HG03097 (cell line): ENCODE measurements around the gene CFAP99.
"Not testable (repeated sequence)": the region's sequence is repeated elsewhere in the genome, so short reads cannot be mapped to it uniquely, and the experiment has no call there.

Experiments
- ATAC-seq: cut with Tn5 transposase; IDR thresholded peaks from one replicate; pipeline ENCODE4 v1.9.1; 2021; ENCODE audit not compliant: unreplicated experiment, low FRiP score

The CFAP99 gene

GRCh38 chr4:2465032-2465431, 46.3 kb downstream of the CFAP99 start:
- ATAC-seq = no peak

GRCh38 chr4:2465544-2465943, 46.8 kb downstream of the CFAP99 start:
- ATAC-seq = not testable (repeated sequence)

GRCh38 chr4:2468456-2469191, 49.9 kb downstream of the CFAP99 start, which contains the start of gene RNF4:
RNF4 (plus strand) TSS chr4:2469106; CDS start chr4:2490494, 21,388 bp downstream.
- ATAC-seq = peak; percentile 71

GRCh38 chr4:2469192-2469984, 50.6 kb downstream of the CFAP99 start:
- peak; percentile 41 for ATAC-seq

GRCh38 chr4:2470791-2471190, 52.0 kb downstream of the CFAP99 start:
- ATAC-seq = no peak

- ATAC-seq = no peak
Observed at GRCh38 chr4:2472187-2472586, 53.4 kb downstream of the CFAP99 start.

GRCh38 chr4:2478229-2478628, 59.5 kb downstream of the CFAP99 start:
- no peak for ATAC-seq

GRCh38 chr4:2480649-2481048, 61.9 kb downstream of the CFAP99 start:
- ATAC-seq = no peak

- no peak for ATAC-seq
Observed at GRCh38 chr4:2482192-2482591, 63.4 kb downstream of the CFAP99 start.

GRCh38 chr4:2482693-2483092, 63.9 kb downstream of the CFAP99 start:
- ATAC-seq = peak; percentile 47

GRCh38 chr4:2483237-2483636, 64.5 kb downstream of the CFAP99 start:
- no peak for ATAC-seq

- ATAC-seq = no peak
Observed at GRCh38 chr4:2484185-2484584, 65.4 kb downstream of the CFAP99 start.

- peak; percentile 54 for ATAC-seq
Observed at GRCh38 chr4:2484993-2485392, 66.2 kb downstream of the CFAP99 start.

- no peak for ATAC-seq
Observed at GRCh38 chr4:2485956-2486355, 67.2 kb downstream of the CFAP99 start.

- ATAC-seq = no peak
Observed at GRCh38 chr4:2486981-2487380, 68.2 kb downstream of the CFAP99 start.

GRCh38 chr4:2487632-2488031, 68.9 kb downstream of the CFAP99 start:
- peak; percentile 43 for ATAC-seq

- ATAC-seq = no peak
Observed at GRCh38 chr4:2489081-2489805, 70.5 kb downstream of the CFAP99 start.

- no peak for ATAC-seq
Observed at GRCh38 chr4:2489841-2490552, 71.2 kb downstream of the CFAP99 start.

- ATAC-seq = no peak
Observed at GRCh38 chr4:2492970-2493369, 74.2 kb downstream of the CFAP99 start.

- no peak for ATAC-seq
Observed at GRCh38 chr4:2494992-2495391, 76.2 kb downstream of the CFAP99 start.

- ATAC-seq = no peak
Observed at GRCh38 chr4:2497324-2497723, 78.6 kb downstream of the CFAP99 start.
